ENCODE results near the gene TRRAP.

DNA sequence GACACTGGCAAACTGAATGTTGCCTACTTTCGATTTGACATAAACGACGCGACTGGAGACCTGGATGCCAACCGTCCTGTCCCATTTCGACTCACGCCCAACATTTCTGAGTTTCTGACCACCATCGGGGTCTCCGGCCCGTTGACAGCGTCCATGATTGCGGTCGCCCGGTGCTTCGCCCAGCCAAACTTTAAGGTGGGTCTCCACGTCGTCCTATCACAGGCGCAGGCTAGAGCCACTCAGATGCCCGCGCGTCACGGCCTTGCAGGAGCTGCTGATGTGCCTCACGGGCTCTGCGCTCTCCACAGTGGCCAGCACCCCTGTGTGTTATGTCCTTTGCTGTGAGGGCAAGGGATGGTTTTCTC, 133.0 kb downstream of the TRRAP start:
- TF ChIP-seq, protein P1, sequence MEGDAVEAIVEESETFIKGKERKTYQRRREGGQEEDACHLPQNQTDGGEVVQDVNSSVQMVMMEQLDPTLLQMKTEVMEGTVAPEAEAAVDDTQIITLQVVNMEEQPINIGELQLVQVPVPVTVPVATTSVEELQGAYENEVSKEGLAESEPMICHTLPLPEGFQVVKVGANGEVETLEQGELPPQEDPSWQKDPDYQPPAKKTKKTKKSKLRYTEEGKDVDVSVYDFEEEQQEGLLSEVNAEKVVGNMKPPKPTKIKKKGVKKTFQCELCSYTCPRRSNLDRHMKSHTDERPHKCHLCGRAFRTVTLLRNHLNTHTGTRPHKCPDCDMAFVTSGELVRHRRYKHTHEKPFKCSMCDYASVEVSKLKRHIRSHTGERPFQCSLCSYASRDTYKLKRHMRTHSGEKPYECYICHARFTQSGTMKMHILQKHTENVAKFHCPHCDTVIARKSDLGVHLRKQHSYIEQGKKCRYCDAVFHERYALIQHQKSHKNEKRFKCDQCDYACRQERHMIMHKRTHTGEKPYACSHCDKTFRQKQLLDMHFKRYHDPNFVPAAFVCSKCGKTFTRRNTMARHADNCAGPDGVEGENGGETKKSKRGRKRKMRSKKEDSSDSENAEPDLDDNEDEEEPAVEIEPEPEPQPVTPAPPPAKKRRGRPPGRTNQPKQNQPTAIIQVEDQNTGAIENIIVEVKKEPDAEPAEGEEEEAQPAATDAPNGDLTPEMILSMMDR (IDR thresholded peaks at IDR 0.05; ENCODE audit: insufficient read depth, low read length), result no peak
- TF ChIP-seq POLR2AphosphoS5 (IDR thresholded peaks at IDR 0.05; ENCODE audit: low read depth) (no peak), GABPA (IDR thresholded peaks at IDR 0.05; ENCODE audit: low read depth) (no peak), SPI1 (IDR thresholded peaks at IDR 0.05; ENCODE audit: borderline replicate concordance, low read depth) (no peak)
- TF ChIP-seq, protein P2, sequence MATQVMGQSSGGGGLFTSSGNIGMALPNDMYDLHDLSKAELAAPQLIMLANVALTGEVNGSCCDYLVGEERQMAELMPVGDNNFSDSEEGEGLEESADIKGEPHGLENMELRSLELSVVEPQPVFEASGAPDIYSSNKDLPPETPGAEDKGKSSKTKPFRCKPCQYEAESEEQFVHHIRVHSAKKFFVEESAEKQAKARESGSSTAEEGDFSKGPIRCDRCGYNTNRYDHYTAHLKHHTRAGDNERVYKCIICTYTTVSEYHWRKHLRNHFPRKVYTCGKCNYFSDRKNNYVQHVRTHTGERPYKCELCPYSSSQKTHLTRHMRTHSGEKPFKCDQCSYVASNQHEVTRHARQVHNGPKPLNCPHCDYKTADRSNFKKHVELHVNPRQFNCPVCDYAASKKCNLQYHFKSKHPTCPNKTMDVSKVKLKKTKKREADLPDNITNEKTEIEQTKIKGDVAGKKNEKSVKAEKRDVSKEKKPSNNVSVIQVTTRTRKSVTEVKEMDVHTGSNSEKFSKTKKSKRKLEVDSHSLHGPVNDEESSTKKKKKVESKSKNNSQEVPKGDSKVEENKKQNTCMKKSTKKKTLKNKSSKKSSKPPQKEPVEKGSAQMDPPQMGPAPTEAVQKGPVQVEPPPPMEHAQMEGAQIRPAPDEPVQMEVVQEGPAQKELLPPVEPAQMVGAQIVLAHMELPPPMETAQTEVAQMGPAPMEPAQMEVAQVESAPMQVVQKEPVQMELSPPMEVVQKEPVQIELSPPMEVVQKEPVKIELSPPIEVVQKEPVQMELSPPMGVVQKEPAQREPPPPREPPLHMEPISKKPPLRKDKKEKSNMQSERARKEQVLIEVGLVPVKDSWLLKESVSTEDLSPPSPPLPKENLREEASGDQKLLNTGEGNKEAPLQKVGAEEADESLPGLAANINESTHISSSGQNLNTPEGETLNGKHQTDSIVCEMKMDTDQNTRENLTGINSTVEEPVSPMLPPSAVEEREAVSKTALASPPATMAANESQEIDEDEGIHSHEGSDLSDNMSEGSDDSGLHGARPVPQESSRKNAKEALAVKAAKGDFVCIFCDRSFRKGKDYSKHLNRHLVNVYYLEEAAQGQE (IDR thresholded peaks at IDR 0.05; ENCODE audit: insufficient replicate concordance, low read depth), result no peak
